K562 (cell line): Measurements from ENCODE around the gene FBXL12. TPM values are rescaled to one million over a fixed set of nuclear protein-coding genes. Genes with fewer than 3 reads are reported as not detected.

Experiments used
- ATAC-seq: fragments of 200-7000 bp; cut with Tn5 transposase; 3 replicates; pipeline ENCODE4 v1.9.1; 2020; ENCODE audit warnings: moderate library complexity
- BruUV-seq: library from RNA; stranded (reverse); fragments of 400-500 nt; replicated peaks from 2 replicates; lab custom pipeline; 2021; lab: Mats Ljungman, UMichigan
- CTCF ChIA-PET: fragments of 300-600 bp; formaldehyde crosslinking; extraction: SDS; loops from one replicate; lab custom pipeline; 2021; ENCODE audit warnings: low intra/inter-chr PET ratio; lab: Yijun Ruan, JAX
- POLR2A ChIA-PET: fragments of 300-600, 350-650 bp; sonication (Branson Sonifier 250); formaldehyde crosslinking; extraction: SDS; loops from one replicate; lab custom pipeline; 2021; ENCODE audit warnings: antibody characterized with exemption, inconsistent platforms; lab: Yijun Ruan, JAX
- DNase-seq, 4 experiments: peaks; one replicate each; pipeline versions ENCODE4 v3.0.0 to v3.0.0-alpha.2; 2011 to 2018; ENCODE audit warnings: low spot score in 3 of 4, mixed read lengths in 3 of 4; ENCODE audit errors: extremely low read depth in 1 of 4
- FAIRE-seq: peaks from 2 replicates; lab custom pipeline; 2011; peaks lifted over from hg19 to GRCh38; lab: Jason Lieb, UNC
- H2AFZ ChIP-seq: 2 replicates; pipeline ENCODE4 v1.6.0; 2011; ENCODE audit warnings: low read depth, low read length, control low read depth, inconsistent platforms
- H3K27ac ChIP-seq: fragments of 200-600 bp; 3 replicates; pipeline ENCODE4 v1.8.0; 2011; ENCODE audit warnings: low read depth, mild to moderate bottlenecking, control low read depth, inconsistent platforms, low read length, moderate library complexity, mixed read lengths; ENCODE audit errors: extremely low read depth
- H3K27me3 ChIP-seq, 2 experiments: fragments of 300-600 bp in 1 of 2; 2 replicates in 1 of 2; 3 replicates in 1 of 2; pipeline versions ENCODE4 v1.6.0 to v1.8.0; 2011; ENCODE audit warnings: inconsistent platforms in 2 of 2, low read length in 2 of 2, mild to moderate bottlenecking in 1 of 2, mixed read lengths in 1 of 2, moderate library complexity in 1 of 2; ENCODE audit not compliant: control insufficient read depth in 2 of 2, insufficient read depth in 2 of 2
- H3K36me3 ChIP-seq: fragments of 300-600 bp; 3 replicates; pipeline ENCODE4 v1.8.0; 2011; ENCODE audit warnings: mild to moderate bottlenecking, low read length, inconsistent platforms; ENCODE audit not compliant: control insufficient read depth, insufficient read depth
- H3K4me1 ChIP-seq, 2 experiments: fragments of 200-600 bp in 1 of 2; replicated peaks in 1 of 2; 2 replicates in 1 of 2; 3 replicates in 1 of 2; pipeline versions ENCODE4 v1.5.1 to v1.8.0; 2011; ENCODE audit warnings: inconsistent platforms in 2 of 2, low read length in 2 of 2, mild to moderate bottlenecking in 1 of 2, mixed read lengths in 1 of 2, moderate library complexity in 1 of 2; ENCODE audit not compliant: control insufficient read depth in 2 of 2, insufficient read depth in 2 of 2
- H3K4me2 ChIP-seq: 2 replicates; pipeline ENCODE4 v1.6.1; 2011; ENCODE audit warnings: low read length, control low read depth, inconsistent platforms, mixed read lengths; ENCODE audit not compliant: insufficient read depth
- H3K4me3 ChIP-seq: fragments of 200-600 bp; sonication (generic), shearing (Covaris generic); 2 replicates; pipeline ENCODE4 v1.5.1; 2016; ENCODE audit warnings: control low read depth, inconsistent platforms
- H3K79me2 ChIP-seq: fragments of 200-600 bp; 3 replicates; pipeline ENCODE4 v1.8.0; 2011; ENCODE audit warnings: low read length, inconsistent platforms; ENCODE audit not compliant: control insufficient read depth, insufficient read depth
- H3K9ac ChIP-seq, 2 experiments: 2 replicates each; pipeline versions ENCODE4 v1.6.0 to v1.6.1; 2011; ENCODE audit warnings: low read depth in 2 of 2, low read length in 2 of 2, control low read depth in 1 of 2, inconsistent platforms in 1 of 2, mild to moderate bottlenecking in 1 of 2, mixed read lengths in 1 of 2; ENCODE audit not compliant: insufficient read depth in 1 of 2
- H3K9me1 ChIP-seq: one replicate; pipeline ENCODE4 v1.6.0; 2011; ENCODE audit warnings: inconsistent platforms, mild to moderate bottlenecking, low read length, moderate library complexity; ENCODE audit not compliant: control insufficient read depth, insufficient read depth
- H3K9me3 ChIP-seq: replicated peaks from 2 replicates; pipeline ENCODE4 v1.5.1; 2011; ENCODE audit warnings: low read depth, low read length, inconsistent platforms; ENCODE audit not compliant: control insufficient read depth, insufficient read depth
- H4K20me1 ChIP-seq: replicated peaks from 2 replicates; pipeline ENCODE4 v1.6.1; 2011; ENCODE audit warnings: low read length, inconsistent platforms, mixed read lengths; ENCODE audit not compliant: control insufficient read depth, insufficient read depth
- FOXA3 ChIP-seq, 2 experiments: fragments of 450-650 bp in 1 of 2; sonication (generic) in 1 of 2; formaldehyde crosslinking; IDR thresholded peaks in 1 of 2; conservative IDR thresholded peaks in 1 of 2; 2 replicates each; pipeline versions ENCODE4 v1.4.0 to v1.8.0; 2020 to 2022; ENCODE audit warnings: mild to moderate bottlenecking in 2 of 2, missing genetic modification reagents in 1 of 2
- FOXK2 ChIP-seq, 2 experiments: fragments of 450-650 bp; IDR thresholded peaks in 1 of 2; conservative IDR thresholded peaks in 1 of 2; 2 replicates each; pipeline ENCODE4 v1.6.1; 2016; ENCODE audit warnings: low read depth in 2 of 2, mild to moderate bottlenecking in 1 of 2
- IRF1 ChIP-seq: sonication (generic); formaldehyde crosslinking; IDR thresholded peaks from 2 replicates; pipeline ENCODE4 v1.8.0; 2022; ENCODE audit warnings: missing genetic modification reagents, mild to moderate bottlenecking, borderline replicate concordance
- MAZ ChIP-seq, 2 experiments: fragments of 450-650 bp in 1 of 2; sonication (generic) in 1 of 2; formaldehyde crosslinking; IDR thresholded peaks in 1 of 2; conservative IDR thresholded peaks in 1 of 2; 2 replicates each; pipeline versions ENCODE4 v1.4.0 to v1.5.0; 2020; ENCODE audit warnings: mild to moderate bottlenecking in 1 of 2, missing genetic modification reagents in 1 of 2
- MCM3 ChIP-seq: fragments of 450-650 bp; IDR thresholded peaks from 2 replicates; pipeline ENCODE4 v1.6.1; 2016
- NBN ChIP-seq: fragments of 450-650 bp; IDR thresholded peaks from 2 replicates; pipeline ENCODE4 v1.6.1; 2016; ENCODE audit warnings: low read depth, mild to moderate bottlenecking
- NCOR1 ChIP-seq: fragments of 450-650 bp; IDR thresholded peaks from 2 replicates; pipeline ENCODE4 v1.6.1; 2016; ENCODE audit warnings: mild to moderate bottlenecking, moderate library complexity
- NFATC3 ChIP-seq: fragments of 450-650 bp; IDR thresholded peaks from 2 replicates; pipeline ENCODE4 v1.6.1; 2017; ENCODE audit warnings: mild to moderate bottlenecking
- NFIC ChIP-seq: fragments of 450-650 bp; IDR thresholded peaks from 2 replicates; pipeline ENCODE4 v1.6.1; 2017; ENCODE audit warnings: mild to moderate bottlenecking, inconsistent platforms
- POLR2AphosphoS2 ChIP-seq: IDR thresholded peaks from 2 replicates; pipeline ENCODE4 v1.6.1; 2012; ENCODE audit warnings: low read length, improper control_type of control experiment
- PRMT5 ChIP-seq: sonication (generic); formaldehyde crosslinking; IDR thresholded peaks from 2 replicates; pipeline ENCODE4 v1.5.0; 2020; ENCODE audit warnings: missing genetic modification reagents
- RAD51 ChIP-seq: fragments of 450-650 bp; IDR thresholded peaks from 2 replicates; pipeline ENCODE4 v1.7.1; 2016; ENCODE audit warnings: low read depth, mild to moderate bottlenecking, borderline replicate concordance
- TAF9B ChIP-seq: fragments of 450-650 bp; IDR thresholded peaks from 2 replicates; pipeline ENCODE4 v1.6.1; 2018; ENCODE audit warnings: mild to moderate bottlenecking; ENCODE audit not compliant: partially characterized antibody
- TEAD1 ChIP-seq, 2 experiments: fragments of 450-650 bp in 1 of 2; sonication (generic) in 1 of 2; formaldehyde crosslinking; IDR thresholded peaks; 2 replicates each; pipeline versions ENCODE4 v1.4.0 to v1.8.0; 2020 to 2022; ENCODE audit warnings: mild to moderate bottlenecking in 2 of 2, missing genetic modification reagents in 1 of 2
- ZEB2 ChIP-seq: fragments of 450-650 bp; IDR thresholded peaks from 2 replicates; pipeline ENCODE4 v1.6.1; 2016
- ZNF354B ChIP-seq: fragments of 250-450 bp; sonication (Bioruptor Pico); IDR thresholded peaks from 2 replicates; pipeline ENCODE4 v1.4.0; 2020
- ZNF395 ChIP-seq: fragments of 200-800 bp; sonication (Bioruptor generic); IDR thresholded peaks from 2 replicates; pipeline ENCODE4 v1.6.1; 2017; ENCODE audit warnings: missing genetic modification characterization, missing compliant biosample characterization
- ZNF445 ChIP-seq: fragments of 250-450 bp; sonication (Bioruptor Pico); IDR thresholded peaks from 2 replicates; pipeline ENCODE4 v1.4.0; 2020; ENCODE audit warnings: low read depth, mild to moderate bottlenecking, moderate library complexity
- WGBS: fragments of 100-300 bp; shearing (Covaris generic); methylation state at CpG from one replicate; pipeline ENCODE4 v1.1.6; 2016; ENCODE audit warnings: low coverage, mixed read lengths; ENCODE audit not compliant: insufficient coverage; ENCODE audit errors: missing lambda C conversion rate; 5-methylcytosine and 5-hydroxymethylcytosine counted together
- in situ Hi-C: fragments of 300-500 bp; cut with MboI; formaldehyde crosslinking; loops from 4 replicates; pipeline ENCODE4 v1.15.0; 2018; ENCODE audit warnings: inconsistent platforms, mixed read lengths
- intact Hi-C: fragments of 100-400 bp; cut with micrococcal nuclease; formaldehyde crosslinking; loops from 2 replicates; pipeline ENCODE4 v1.14.2; 2022
- polyA plus RNA-seq, 8 experiments: library from polyadenylated mRNA; depleted of rRNA in 4 of 8; stranded (reverse) in 5 of 8; unstranded in 3 of 8; fragments of >200 nt; fragmentation: Nextera tagmentation in 2 of 8; fragmentation: Illumina TruSeq in 1 of 8; extraction: Ambion mirVana in 2 of 8; extraction: Trizol in 1 of 8; gene quantifications; 2 replicates each; pipeline versions ENCODE4 v1.2.1 to v1.2.3, GENCODE V29; 2011 to 2014; ENCODE audit warnings: inconsistent platforms in 1 of 8, missing spikeins in 1 of 8
- total RNA-seq, 7 experiments: library from RNA; depleted of rRNA in 6 of 7; stranded (reverse); fragments of >200 nt in 6 of 7; fragmentation: Illumina TruSeq in 2 of 7; extraction: Trizol in 2 of 7; gene quantifications; 2 replicates each; pipeline versions ENCODE4 v1.2.1 to v1.2.3, GENCODE V29; 2011 to 2021; ENCODE audit warnings: low replicate concordance in 1 of 7

Gene FBXL12
- total and polyA plus RNA-seq, 9 of the 15 experiments (the other 6 are each of a cell fraction or from before 2014, with no cell fraction given) = 2.7 to 40.5 (median 26.5) TPM

- no peak for TF ChIP-seq ZNF354B (CRISPR knock-in tag)
- TF ChIP-seq TEAD1 (CRISPR knock-in tag; IDR thresholded peaks at IDR 0.05) = peak in 1 of 2 experiments; percentile 10; a peak in 1 of 4 replicates
- TF ChIP-seq NCOR1 = 0 out of 2 replicates have a peak, but pooled peaks have one; percentile 1
- no peak for TF ChIP-seq POLR2AphosphoS2
Measured at GRCh38 chr19:9786342-9786741, 32.5 kb downstream of the FBXL12 start (continued).

- no peaks in the 10 kb centered on the region for H4K20me1 ChIP-seq
- ChIA-PET POLR2A (interaction anchor here (0.7 kb wide), 1 partner anchor 1205 kb away, joined by 3 read pairs; no protein-coding TSS in a partner anchor), CTCF (interaction anchor here (0.7 kb wide), 1 partner anchor 150 kb away, joined by 4 read pairs; no protein-coding TSS in a partner anchor)
- H3K4me2 ChIP-seq = peak overlapping the region; percentile 82
- H3K4me1 ChIP-seq = peaks cover 40 to 49% of the 10 kb centered on the region in 2 experiments
- peak overlapping the region; percentile 71 to 89 for H3K9ac ChIP-seq
- no peaks in the 10 kb centered on the region for H3K27me3 ChIP-seq
- in situ Hi-C loops (no loop called here), intact Hi-C loops (loop anchor here (1.0 kb wide), 1 partner anchor 17 kb away; the partner anchor contains the start of gene ZNF846)
- H2AFZ ChIP-seq = peak overlapping the region; percentile 98
- H3K27ac ChIP-seq = peak overlapping the region; percentile 96
- peak; percentile 96 to 98 (median 97) for DNase-seq
- H3K79me2 ChIP-seq = peaks cover 5% of the 10 kb centered on the region; the same call in 2 of the 3 replicates
- BruUV-seq = TSS peak; percentile 76
- FAIRE-seq = peak; percentile 78
- peak; percentile 84 for ATAC-seq
- H3K4me3 ChIP-seq = peak overlapping the region; percentile 88
- H3K36me3 ChIP-seq = no peaks in the 10 kb centered on the region
- H3K9me1 ChIP-seq = no peaks in the 10 kb centered on the region
- under 1% methylated on average over 52 of the region's 74 CpGs for WGBS
- H3K9me3 ChIP-seq = no peaks in the 10 kb centered on the region
- TF ChIP-seq MCM3 = no peak
- TF ChIP-seq FOXA3 (CRISPR knock-in tag; conservative IDR thresholded peaks at IDR 0.05 in 1 of 2, IDR thresholded peaks at IDR 0.05 in 1 of 2) = no peak
- peak; percentile 89 to 91; a peak in 3 of 4 replicates for TF ChIP-seq MAZ (CRISPR knock-in tag; conservative IDR thresholded peaks at IDR 0.05 in 1 of 2, IDR thresholded peaks at IDR 0.05 in 1 of 2)
- TF ChIP-seq RAD51 = no peak
- peak; percentile 20; the same call in 1 of the 2 replicates for TF ChIP-seq NFIC
- TF ChIP-seq ZEB2 = peak; percentile 94
- TF ChIP-seq IRF1 (CRISPR knock-in tag) = no peak
- TF ChIP-seq TAF9B = peak; percentile 25
- no peak for TF ChIP-seq ZNF445 (CRISPR knock-in tag)
- TF ChIP-seq NBN = peak; percentile 82; the same call in 1 of the 2 replicates
- no peak for TF ChIP-seq ZNF395 (CRISPR knock-in tag)
- TF ChIP-seq NFATC3 = no peak
- TF ChIP-seq FOXK2 (conservative IDR thresholded peaks at IDR 0.05 in 1 of 2, IDR thresholded peaks at IDR 0.05 in 1 of 2; ENCODE audit: low read depth in 2 of 2) = 0 out of 4 replicates have a peak, but pooled peaks of 1 of the 2 experiments have one; percentile 14
- no peak for TF ChIP-seq PRMT5 (CRISPR knock-in tag)
Measured at GRCh38 chr19:9785367-9786331, 33.2 kb downstream of the FBXL12 start.
